GM12878 (cell line): Measurements from ENCODE around the gene CRYGN.

Experiments
- CTCF ChIP-seq, 3 experiments: IDR thresholded peaks in 2 of 3; conservative IDR thresholded peaks in 1 of 3; 2 replicates each; pipeline ENCODE4 v1.5.1; 2011; ENCODE audit warnings: low read depth in 3 of 3, low read length in 3 of 3, mild to moderate bottlenecking in 3 of 3, control low read depth in 2 of 3, moderate library complexity in 2 of 3, inconsistent platforms in 1 of 3, mixed read lengths in 1 of 3; ENCODE audit not compliant: control insufficient read depth in 2 of 3, insufficient read depth in 1 of 3; ENCODE audit errors: extremely low read depth in 1 of 3
- DPF2 ChIP-seq: fragments of 450-650 bp; IDR thresholded peaks from 2 replicates; pipeline ENCODE4 v1.6.1; 2017; ENCODE audit warnings: mild to moderate bottlenecking
- EP300 ChIP-seq, 2 experiments: fragments of 150-350 bp in 1 of 2; IDR thresholded peaks; 2 replicates each; pipeline ENCODE4 v1.6.1; 2011 to 2012; ENCODE audit warnings: low read depth in 2 of 2, low read length in 2 of 2, borderline replicate concordance in 1 of 2, improper control_type of control experiment in 1 of 2, inconsistent platforms in 1 of 2; ENCODE audit not compliant: control insufficient read depth in 1 of 2
- EZH2 ChIP-seq: IDR thresholded peaks from 2 replicates; pipeline ENCODE4 v1.6.1; 2012; ENCODE audit warnings: low read depth, mild to moderate bottlenecking, control low read depth, inconsistent platforms, low read length, borderline replicate concordance; ENCODE audit not compliant: control insufficient read depth
- GABPA ChIP-seq: IDR thresholded peaks from 2 replicates; pipeline ENCODE4 v1.6.1; 2014; ENCODE audit warnings: antibody characterized with exemption, low read depth, mild to moderate bottlenecking, inconsistent platforms
- JUNB ChIP-seq: IDR thresholded peaks from 2 replicates; pipeline ENCODE4 v1.6.1; 2016; ENCODE audit warnings: antibody characterized with exemption, mild to moderate bottlenecking
- KLF5 ChIP-seq: fragments of 450-650 bp; IDR thresholded peaks from 2 replicates; pipeline ENCODE4 v1.6.1; 2014; ENCODE audit warnings: mild to moderate bottlenecking; ENCODE audit not compliant: partially characterized antibody
- MAX ChIP-seq: IDR thresholded peaks from 2 replicates; pipeline ENCODE4 v1.6.1; 2012; ENCODE audit warnings: low read depth, low read length, improper control_type of control experiment
- POLR2AphosphoS5 ChIP-seq: IDR thresholded peaks from 2 replicates; pipeline ENCODE4 v1.6.1; 2011; ENCODE audit warnings: mild to moderate bottlenecking, low read length, inconsistent platforms
- PRDM15 ChIP-seq: fragments of 450-650 bp; formaldehyde crosslinking; IDR thresholded peaks from 2 replicates; pipeline ENCODE4 v1.4.0; 2020; ENCODE audit warnings: mild to moderate bottlenecking, moderate library complexity
- RELA ChIP-seq: fragments of 450-650 bp; IDR thresholded peaks from 2 replicates; pipeline ENCODE4 v1.8.0; 2014; ENCODE audit warnings: borderline replicate concordance; ENCODE audit not compliant: partially characterized antibody
- REST ChIP-seq: IDR thresholded peaks from 2 replicates; pipeline ENCODE4 v1.6.1; 2012; ENCODE audit warnings: mild to moderate bottlenecking, low read depth, low read length
- SMC3 ChIP-seq: IDR thresholded peaks from 2 replicates; pipeline ENCODE4 v1.6.1; 2011; ENCODE audit warnings: low read length, improper control_type of control experiment, borderline replicate concordance
- TCF3 ChIP-seq: IDR thresholded peaks from 2 replicates; pipeline ENCODE4 v1.6.1; 2012; ENCODE audit warnings: low read depth, mild to moderate bottlenecking, low read length, borderline replicate concordance; ENCODE audit not compliant: insufficient read depth

GRCh38 chr7:151400626-151401315 lies 39.2 kb downstream of the CRYGN start:
- TF ChIP-seq RELA (no peak), DPF2 (no peak), POLR2AphosphoS5 (no peak), CTCF (IDR thresholded peaks at IDR 0.05 in 2 of 3, conservative IDR thresholded peaks at IDR 0.05 in 1 of 3; ENCODE audit: control insufficient read depth in 2 of 3, extremely low read depth in 1 of 3, insufficient read depth in 1 of 3, low read depth in 3 of 3, low read length in 3 of 3) (no peak), REST (no peak), KLF5 (no peak), EP300 (IDR thresholded peaks at IDR 0.05; ENCODE audit: borderline replicate concordance in 1 of 2, control insufficient read depth in 1 of 2, low read depth in 2 of 2, low read length in 2 of 2) (0 out of 4 replicates have a peak, but pooled peaks of 1 of the 2 experiments have one; percentile 11), PRDM15 (CRISPR knock-in tag) (no peak), GABPA (no peak), EZH2 (no peak), SMC3 (no peak), TCF3 (no peak), MAX (no peak), JUNB (no peak)
